ENCODE measurements around the gene PLEKHM3.
"Not testable (repeated sequence)": the region's sequence is repeated elsewhere in the genome, so short reads cannot be mapped to it uniquely, and the experiment has no call there.

Gene PLEKHM3

DNA sequence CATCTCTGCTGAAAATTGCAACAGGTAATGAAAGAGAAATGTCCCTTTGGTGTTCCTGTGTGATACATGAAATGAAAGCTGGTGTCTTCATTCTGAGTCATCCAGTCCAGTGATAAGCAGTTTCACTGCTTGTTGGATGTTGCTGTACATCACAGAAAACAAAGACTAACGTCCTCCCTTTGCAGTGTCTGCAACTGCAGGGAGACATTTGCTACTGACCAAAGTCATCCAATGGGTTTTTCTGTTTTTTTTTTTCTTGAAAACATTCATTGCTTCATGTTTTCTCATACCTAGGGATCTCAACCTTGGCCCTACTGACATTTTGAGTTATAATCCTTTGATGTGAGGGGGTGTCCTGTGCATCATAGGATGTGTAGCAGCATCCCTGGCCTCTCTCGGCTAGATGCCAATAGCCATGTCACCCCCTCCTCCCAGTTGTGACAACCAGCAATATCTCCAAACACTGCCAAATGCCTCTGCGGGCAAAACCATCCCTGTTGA lies 192.0 kb downstream of the PLEKHM3 start:
- in situ Hi-C loops (cut with MboI; ENCODE audit: low sequenced_read_pairs) = no loop called here

DNA sequence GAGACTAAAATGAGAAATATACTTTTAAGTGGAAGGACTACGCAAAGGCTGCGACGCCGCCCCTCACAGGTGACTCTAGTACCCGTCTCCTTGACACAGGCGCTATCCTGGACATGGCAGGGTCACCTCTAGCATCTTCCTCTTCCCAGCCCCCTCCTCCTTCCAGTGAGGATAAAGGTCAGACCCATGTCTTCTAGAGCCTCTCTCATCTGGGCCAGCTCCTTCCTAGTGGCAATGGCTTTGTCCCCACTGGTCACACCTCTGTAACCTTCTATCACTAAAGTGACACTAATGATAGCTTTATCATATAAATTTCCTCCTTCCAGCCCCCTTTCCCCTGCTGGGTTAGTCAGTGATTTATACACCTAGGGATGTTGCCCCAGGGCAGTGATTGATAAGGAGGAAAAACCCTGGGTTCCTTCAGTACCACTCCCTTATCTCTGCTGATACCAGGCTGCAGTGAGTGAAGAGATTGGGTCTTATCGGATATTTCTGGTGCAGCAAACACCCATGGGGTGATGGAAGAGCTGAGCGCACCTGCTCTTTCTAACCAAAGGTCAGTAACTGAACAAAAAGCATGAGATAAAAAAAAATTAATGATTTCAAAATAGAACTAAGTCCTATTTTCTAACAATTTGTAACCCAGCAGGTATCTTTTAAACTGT lies 193.6 kb downstream of the PLEKHM3 start:
- in situ Hi-C loops (cut with MboI; ENCODE audit: low sequenced_read_pairs) = no loop called here

DNA sequence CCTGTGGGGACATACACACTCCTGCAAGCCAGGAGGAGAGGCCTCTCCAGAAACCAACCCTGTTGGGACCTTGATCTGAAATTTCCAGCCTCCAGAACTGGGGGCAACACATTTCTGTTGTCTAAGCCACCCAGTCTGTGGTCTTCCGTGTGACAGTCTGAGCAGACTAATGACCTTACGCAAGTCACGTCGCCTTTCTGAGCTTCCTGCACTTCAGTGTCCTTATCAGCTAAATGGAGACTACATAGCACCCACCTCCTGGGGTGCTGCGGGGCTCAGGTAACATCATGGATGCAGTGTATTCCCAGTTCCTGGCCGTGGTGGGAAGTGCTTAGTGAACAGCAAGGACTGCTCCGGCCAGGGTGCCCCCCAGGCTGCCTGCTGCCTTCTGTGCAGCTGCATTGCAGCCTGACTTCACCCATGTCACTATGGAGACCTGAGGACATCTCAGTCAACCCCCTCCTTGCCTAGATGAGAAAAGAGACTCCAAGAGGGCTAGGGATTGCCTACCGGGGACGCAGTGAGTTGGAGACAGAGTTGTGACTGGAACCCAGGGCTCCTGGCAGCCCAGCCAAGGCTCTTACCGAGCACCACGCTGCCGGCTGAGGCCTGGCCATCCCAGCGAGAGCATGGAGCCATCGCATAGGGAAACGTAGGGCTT lies 194.4 kb downstream of the PLEKHM3 start:
- in situ Hi-C loops (cut with MboI; ENCODE audit: low sequenced_read_pairs) = no loop called here

DNA sequence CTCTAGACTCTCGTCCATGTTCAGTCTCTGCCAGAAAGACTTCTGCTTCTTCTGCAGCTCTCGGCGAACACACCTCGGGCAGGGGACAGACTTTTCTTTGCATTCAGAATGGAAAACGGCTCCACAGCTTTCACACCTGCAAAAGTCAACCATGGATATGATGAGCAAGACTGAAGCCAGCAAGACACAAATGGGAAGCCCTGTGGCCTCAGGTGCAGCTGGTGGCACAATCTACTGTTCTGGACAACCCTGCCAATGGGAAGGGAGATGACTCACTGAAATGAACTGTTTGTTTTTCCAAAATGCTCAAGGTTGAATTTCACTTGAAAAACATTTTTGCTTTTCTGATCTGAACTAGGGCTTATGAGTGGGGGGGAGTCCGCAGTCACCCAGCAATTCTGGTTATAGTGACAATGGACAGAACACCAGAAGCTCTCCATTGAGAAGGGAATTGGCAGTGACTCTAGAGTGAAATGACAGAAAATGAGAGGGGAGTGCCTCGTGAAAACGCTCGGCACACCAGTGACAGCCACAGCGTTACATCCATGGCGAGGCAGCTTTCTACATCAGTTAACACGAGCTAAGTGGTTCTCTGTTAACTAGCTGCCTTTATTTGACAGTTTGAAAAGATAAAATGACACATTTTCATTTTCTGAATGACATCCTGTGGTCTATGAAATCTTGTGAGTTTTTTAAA lies 196.8 kb downstream of the PLEKHM3 start:
- in situ Hi-C loops (cut with MboI; ENCODE audit: low sequenced_read_pairs) = no loop called here

DNA sequence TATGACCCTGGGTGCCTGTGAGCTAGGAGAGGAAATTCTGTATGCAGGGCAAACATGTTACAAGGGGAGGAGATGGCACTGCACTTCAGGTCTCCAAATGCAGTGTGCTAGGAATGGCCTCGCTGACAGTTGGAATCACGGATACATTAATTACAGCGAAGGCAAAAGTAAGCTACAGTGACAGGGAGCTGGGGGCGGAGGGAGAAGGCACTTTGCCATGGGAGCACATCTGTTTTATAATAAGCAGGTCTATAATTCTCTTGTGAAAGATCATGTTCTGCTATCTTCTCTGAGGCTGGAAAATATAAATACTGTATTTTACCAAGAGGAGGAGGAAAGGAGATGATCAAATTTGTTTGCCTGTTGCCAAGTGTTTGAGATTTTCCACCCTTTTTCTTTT lies 199.3 kb downstream of the PLEKHM3 start:
- in situ Hi-C loops (cut with MboI; ENCODE audit: low sequenced_read_pairs) = no loop called here

DNA sequence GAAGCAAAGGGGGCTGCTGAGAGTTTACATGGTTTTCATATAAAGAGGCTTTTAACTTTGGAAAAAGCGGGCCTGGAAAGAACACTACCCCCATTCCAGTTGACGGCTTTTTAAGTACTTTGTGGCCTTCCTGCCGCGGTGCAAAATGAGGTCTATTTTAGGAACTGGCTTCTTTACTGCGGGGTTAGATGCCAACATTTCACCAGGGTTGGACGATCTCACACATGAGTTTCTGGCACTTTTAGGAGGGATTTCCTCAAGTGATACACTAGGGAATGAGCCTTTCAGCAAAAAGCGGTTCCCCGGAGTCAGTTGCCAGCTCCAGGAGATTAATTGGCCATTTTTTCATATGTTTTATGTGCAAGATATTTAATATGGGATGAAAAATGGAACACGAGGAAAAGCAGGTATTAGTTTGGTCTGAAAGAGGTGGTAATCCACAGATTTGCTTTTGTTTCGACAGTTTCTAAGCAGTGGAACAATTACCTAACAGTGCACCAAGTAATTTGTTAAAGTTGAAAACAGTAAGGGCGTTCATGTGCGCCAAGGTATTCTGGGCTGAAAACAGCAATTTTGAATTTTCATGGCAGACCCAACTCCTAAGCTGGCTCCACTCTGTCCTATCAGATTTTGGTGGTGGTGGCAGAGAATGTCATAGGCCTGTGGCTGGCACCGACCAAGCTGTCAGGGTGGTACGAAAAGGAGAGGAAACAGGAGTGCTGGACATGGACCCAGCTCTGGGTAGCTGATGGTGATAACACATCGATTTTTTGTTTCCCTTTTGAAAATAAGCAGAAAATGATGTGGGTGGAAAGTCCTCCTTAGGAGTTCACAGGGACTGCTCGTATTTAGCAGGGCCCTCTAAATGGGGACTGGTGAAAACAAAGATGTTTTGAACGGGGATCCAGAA lies 200.0 kb downstream of the PLEKHM3 start:
- in situ Hi-C loops (cut with MboI; ENCODE audit: low sequenced_read_pairs) = no loop called here

DNA sequence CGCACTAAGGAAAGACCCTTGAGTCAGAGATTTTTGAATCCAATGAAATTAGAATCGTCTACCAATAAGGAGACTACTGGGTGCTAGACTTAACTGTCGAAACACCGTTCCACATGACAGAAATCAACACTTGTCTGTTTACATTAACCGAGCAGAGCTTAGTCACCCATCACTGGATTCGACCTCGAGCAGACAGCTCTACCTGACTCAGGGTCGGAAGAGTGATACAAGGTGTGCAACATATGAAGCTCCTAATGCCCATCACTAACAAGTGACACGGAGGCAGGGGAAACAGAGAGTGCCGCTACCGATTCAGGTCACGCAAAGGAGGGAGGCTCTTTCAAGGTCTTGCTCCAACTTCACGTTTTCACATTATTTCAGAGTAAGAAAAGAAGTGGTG lies 201.5 kb downstream of the PLEKHM3 start:
- in situ Hi-C loops (cut with MboI; ENCODE audit: low sequenced_read_pairs) = no loop called here

DNA sequence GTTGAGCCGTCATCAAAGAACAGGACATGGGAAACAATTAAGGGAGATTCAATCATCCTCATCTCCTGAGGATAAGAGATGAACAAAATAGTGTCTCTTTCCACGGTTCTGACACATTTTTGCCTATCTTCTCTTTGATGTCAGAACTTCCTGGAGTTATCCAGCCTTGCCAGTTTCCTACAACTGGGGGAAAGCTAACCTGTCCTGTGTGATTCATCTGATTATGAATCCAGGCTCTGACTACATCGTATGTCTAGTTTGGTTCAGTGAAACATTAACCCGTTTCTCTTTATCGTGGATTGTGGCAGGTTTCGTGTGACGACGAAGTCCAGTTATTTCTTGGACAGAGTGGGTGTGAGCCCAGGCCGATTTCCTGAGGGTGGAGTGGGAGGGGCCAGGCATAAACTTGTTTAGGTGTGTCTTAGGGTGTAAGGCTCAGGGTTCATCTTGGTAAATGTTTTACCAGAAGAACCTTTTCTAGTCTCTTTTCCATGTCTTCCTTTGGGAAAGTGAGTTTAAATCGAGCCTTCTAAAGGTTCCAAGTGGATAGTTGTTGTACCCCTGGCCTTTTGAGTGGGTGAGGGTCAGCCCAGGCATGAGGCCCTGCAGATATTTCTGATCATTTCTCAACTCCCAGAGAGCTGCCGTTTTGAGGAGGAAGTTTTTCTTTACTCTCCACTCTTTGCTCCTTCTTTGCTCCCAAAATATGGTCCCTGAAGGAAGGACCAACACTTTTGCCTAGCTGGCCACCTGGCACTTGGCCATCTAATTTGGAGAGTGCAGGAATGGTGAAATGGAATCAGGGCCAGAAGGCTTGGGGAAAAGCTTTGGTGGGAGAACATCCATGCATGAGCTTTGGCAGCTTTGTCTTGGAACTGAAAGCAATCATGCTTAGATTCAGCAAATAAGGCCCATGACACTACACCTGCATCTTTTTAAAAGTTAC lies 205.2 kb downstream of the PLEKHM3 start:
- in situ Hi-C loops (cut with MboI; ENCODE audit: low sequenced_read_pairs) = no loop called here

DNA sequence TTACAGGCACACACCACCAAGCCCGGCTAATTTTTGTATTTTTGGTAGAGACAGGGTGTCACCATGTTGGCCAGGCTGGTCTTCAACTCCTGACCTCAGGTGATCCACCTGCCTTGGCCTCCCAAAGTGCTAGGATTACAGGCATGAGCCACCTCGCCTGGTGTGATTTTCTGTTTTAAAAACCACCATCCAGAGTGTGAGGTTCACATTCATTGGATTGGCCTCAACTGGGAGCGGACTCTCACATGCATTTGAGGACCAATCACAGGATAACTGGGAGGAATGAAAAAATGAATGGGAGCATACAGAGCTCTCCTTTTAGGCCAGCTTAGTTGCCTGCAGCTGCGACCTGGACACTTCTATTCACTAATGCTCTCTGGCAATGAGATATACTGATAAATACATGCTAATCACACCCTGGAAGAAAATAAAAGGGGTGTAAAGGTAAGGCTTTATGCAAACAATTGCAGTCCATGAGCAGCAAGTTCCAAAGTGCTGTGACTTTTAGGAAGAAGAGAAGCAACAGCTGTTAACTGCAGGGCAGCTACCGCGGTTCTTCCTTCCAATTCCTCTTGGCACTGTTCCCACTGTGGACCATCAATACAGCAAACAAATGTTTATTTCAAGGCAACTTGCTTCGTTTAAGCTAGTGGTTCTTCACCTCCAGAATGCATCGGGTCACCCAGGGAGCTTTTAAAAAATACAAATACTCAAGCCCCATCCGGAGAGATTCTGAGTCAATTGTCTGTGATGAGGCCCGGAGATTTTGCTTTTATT lies 206.1 kb downstream of the PLEKHM3 start:
- in situ Hi-C loops (cut with MboI; ENCODE audit: low sequenced_read_pairs) = no loop called here

DNA sequence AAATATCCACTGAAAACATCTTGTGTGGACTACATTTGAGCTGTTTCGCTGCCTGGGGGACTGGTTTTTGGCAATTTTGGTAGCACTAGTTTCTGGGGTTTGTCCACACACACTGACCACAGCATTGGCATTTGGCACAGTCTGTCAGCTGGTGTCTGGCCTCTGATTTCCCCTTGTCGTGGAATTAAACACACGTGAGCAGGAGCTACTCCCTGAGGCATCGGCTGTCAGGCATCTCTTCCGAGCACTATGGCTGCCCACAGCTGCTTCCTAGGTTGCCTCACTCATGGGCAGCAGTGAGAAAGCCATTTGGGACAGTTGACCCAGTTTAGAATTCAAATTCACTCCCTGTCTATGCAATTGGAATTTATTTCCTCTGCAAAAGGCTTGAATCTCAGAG lies 208.8 kb downstream of the PLEKHM3 start:
- in situ Hi-C loops (cut with MboI; ENCODE audit: low sequenced_read_pairs) = no loop called here

DNA sequence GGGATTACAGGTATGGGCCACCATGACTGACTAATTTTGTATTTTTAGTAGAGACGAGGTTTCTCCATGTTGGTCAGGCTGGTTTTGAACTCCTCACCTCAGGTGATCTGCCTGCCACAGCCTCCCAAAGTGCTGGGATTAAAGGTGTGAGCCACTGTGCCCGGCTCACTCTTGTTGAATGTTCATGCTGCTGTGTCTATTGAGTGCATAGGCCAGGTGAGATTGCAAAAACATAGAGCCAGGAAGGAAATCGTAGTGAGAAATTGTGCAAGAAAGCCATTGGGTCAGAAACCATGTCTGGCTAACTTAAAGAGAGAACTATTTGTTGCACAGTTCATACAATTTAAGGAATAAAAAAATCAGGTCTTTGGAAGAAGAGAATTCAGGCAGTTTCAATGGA lies 210.1 kb downstream of the PLEKHM3 start:
- in situ Hi-C loops (cut with MboI; ENCODE audit: low sequenced_read_pairs) = no loop called here

DNA sequence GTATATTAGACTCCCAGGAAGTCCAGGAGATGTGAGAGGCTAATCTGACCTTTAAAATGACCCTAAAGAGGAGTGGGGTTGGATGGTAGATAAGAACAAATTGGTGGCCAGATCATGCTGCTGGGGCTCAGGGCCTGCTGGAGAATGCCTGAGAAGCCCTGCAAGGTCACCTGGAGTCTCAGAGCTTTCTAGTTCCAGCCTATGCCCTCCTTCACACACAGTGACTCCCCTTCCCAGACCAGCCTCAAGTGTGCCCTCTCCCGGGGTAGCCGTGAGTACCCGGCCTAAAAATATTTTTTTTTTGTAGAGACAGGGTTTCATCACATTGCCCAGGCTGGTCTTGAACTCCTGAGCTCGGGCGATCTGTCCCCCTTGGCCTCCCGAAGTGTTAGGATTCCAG lies 211.4 kb downstream of the PLEKHM3 start:
- in situ Hi-C loops (cut with MboI; ENCODE audit: low sequenced_read_pairs) = no loop called here

DNA sequence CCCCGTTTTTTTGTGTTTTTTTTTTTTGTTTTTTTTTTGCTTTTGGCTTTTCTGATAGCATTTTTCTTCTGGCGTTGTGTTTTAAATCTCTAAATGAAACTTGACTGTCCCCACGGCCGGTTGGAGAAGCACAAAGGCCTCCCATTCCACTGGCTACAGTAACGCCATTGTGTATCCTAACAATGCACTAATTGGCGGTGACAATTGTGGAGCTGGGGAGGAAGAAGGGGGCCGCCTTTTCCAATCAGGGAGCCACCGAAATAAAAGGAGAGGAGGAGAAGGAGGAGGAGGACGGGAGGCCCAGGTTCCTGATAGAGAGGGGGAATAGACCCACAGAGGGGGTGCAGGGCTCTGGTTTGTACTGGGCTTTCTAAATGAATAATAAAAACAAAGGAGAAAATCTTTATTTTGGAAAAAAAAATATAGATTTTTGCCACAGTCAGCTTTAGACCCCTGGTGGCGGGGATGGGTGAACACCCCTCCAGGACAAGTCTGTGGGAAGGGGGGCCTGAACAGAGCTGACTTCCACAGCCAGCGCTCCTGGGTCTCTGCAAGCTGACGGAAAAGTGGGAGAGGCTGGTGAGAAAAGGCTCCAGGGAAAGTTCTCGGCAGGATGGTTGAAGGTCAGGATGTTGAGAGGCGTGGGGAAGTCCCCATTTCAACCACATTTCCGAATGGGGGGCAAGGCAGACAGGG lies 212.0 kb downstream of the PLEKHM3 start:
- in situ Hi-C loops (cut with MboI; ENCODE audit: low sequenced_read_pairs) = no loop called here

DNA sequence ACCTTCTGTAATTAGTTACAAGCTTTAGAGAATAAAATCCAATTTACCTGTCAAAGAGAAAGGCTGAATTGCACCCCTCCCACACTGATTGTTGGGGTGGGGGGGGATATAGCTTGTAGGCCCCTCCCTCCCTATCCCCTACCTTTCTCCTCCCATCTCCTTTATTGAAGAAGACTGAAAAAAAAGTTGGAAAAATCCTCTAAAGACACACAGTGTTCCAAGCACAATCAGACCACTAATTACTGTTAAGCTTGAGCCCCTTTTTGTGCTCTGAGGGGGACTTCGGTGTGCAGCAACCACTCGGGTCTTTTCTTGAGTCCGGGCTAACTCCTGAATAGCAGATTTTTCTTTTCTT lies 212.6 kb downstream of the PLEKHM3 start:
- in situ Hi-C loops (cut with MboI; ENCODE audit: low sequenced_read_pairs) = no loop called here

DNA sequence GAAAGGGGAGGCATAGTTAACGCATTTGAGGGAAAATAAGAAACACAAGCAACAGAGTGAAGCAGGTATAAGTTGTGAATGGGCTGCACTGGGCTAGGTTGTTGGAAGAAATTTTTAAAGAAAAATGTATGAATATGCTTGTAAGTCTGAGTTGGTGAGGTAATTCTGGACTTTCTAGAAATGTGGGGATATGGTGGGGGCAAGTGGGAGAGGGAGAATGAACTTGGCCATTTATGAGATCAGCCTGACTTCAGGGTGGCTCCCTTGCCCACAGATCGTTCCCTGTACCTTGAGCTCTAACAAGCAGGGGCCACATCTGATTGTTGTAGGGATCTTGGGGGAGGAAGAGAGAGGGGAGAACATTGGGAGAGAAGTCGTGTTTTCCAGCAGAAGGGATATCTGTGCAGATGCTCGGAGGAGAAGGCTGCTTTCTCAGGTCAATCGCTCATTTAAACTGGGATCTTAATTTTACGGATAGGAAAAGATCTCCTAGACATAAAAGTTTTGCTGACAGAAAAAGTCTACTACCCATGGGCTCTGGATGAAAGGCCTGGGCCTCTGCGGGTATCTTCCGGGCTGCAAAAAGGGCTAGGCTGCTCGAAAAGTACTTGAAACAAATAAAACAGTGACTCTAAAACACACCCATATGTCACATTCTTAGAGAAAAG lies 213.1 kb downstream of the PLEKHM3 start:
- in situ Hi-C loops (cut with MboI; ENCODE audit: low sequenced_read_pairs) = no loop called here

DNA sequence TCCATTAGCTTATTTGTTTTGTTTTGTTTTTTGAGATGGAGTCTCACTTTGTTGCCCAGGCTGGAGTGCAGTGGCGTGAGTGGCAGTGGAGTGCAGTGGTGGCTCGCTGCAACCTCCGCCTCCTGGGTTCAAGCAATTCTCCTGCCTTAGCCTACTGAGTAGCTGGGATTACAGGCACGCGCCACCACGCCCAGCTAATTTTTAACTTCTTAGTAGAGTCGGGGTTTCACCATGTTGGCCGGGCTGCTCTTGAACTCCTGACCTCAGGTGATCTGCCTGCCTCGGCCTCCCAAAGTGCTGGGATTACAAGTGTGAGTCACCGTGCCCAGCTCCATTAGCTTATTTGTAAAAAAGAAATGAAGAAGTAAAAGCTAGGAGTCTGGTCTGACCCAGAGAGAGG lies 213.7 kb downstream of the PLEKHM3 start:
- in situ Hi-C loops (cut with MboI; ENCODE audit: low sequenced_read_pairs) = not testable (repeated sequence)

DNA sequence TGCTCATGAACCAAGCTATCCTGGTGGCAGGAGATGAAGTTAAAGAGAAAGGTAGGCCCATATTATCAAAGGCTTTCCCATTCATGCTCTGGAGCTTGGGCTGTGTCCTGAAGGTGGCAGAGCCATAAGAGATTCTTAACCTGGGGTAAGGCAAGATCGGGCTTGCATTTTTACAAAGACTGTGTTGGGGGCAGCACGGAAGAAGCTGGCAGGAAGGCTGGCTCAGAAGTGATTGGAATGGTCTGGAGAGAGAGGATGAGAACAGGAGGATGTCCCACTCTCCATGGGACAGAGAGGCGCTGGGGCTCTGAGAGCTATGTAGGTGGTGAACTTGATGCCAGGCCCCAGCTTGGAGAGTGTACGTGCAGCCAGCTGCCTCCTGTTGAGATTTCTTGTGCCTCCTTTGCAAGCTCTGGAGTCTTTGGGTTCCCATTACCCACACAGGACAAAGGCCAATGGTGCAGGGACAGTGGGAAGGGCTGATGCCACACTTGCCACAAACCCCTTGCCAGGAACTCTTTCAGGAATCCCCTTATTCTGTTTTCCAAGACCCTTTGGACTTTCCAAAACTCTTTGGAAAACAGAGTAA lies 215.0 kb downstream of the PLEKHM3 start:
- in situ Hi-C loops (cut with MboI; ENCODE audit: low sequenced_read_pairs) = no loop called here

DNA sequence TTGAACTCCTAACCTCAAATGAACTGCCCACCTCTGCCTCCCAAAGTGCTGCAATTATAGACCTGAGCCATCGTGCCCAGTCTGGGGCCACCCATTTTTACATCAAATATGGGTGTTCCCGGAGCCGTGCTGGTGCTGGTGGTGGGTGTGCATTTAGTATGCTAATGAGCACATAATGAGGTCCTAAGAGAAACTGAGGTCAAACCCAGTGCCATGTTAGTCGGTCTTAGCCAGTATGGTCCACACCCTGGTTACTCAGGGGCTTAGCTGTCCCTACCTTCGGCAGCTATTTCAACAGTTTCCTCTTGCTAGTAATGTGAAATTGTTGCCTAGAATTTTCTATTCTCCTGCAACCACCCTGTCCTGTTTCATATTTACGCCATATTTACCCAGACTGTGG lies 217.2 kb downstream of the PLEKHM3 start:
- in situ Hi-C loops (cut with MboI; ENCODE audit: low sequenced_read_pairs) = no loop called here

Measured in HL-60/S4 treated with phorbol 12-myristate 13-acetate at 8.2 ng/mL for 4 days and 3 days (cell line).